ENCODE measurements around the gene ARHGAP42.

The ARHGAP42 gene

DNA sequence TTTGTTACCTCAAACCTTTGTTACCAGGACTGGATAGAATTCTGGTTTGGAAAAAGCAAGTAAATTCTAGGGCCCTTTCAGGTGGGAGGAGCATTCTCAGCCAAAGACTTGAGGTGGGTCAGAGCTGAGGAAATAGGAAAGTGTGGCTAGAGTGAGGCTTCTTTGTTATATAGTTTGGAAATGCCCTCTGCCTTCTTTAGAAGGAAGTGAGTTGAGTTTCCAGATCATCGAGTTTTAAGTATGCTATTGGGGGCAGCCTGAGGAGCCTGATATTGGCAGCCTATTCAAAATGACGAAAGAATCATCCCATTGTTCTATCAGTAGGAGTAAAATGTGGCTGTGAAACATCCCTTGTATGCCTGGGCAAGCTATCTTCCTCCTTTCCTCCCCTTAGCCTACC, 134.1 kb downstream of the ARHGAP42 start:
- no peak overlapping the region for H2AFZ ChIP-seq (ENCODE audit: low read depth, low read length, severe bottlenecking)
- H3K36me3 ChIP-seq (ENCODE audit: low read length) = no peaks in the 10 kb centered on the region
- no peaks in the 10 kb centered on the region for H3K79me2 ChIP-seq (ENCODE audit: insufficient read depth, low read length)
- H3K9me3 ChIP-seq (ENCODE audit: insufficient read depth, low read length) = no peaks in the 10 kb centered on the region
- no peaks in the 10 kb centered on the region for H3K27me3 ChIP-seq (ENCODE audit: low read length)
- no peaks in the 10 kb centered on the region for H4K20me1 ChIP-seq (ENCODE audit: low read depth, low read length)
- no peaks in the 10 kb centered on the region for H3K9me2 ChIP-seq (replicated peaks; ENCODE audit: insufficient read depth, low read length)
- H3K9ac ChIP-seq (ENCODE audit: low read length) = no peak overlapping the region
- TF ChIP-seq CTCF (IDR thresholded peaks at IDR 0.05; ENCODE audit: insufficient read depth, low read length, poor library complexity, severe bottlenecking) (no peak), EZH2phosphoT487 (conservative IDR thresholded peaks at IDR 0.05; ENCODE audit: low read length) (no peak)
- no peak overlapping the region for H3K4me2 ChIP-seq (ENCODE audit: low read depth, low read length, poor library complexity, severe bottlenecking)
- H3K4me3 ChIP-seq (ENCODE audit: insufficient read depth, low read length, poor library complexity, severe bottlenecking) = no peak overlapping the region
- no peaks in the 10 kb centered on the region for H3F3A ChIP-seq (ENCODE audit: insufficient read depth)
- H3K27ac ChIP-seq (ENCODE audit: low read depth, low read length) = no peak overlapping the region

- no peak overlapping the region for H3K4me2 ChIP-seq (ENCODE audit: low read depth, low read length, poor library complexity, severe bottlenecking)
- no peaks in the 10 kb centered on the region for H3K79me2 ChIP-seq (ENCODE audit: insufficient read depth, low read length)
- TF ChIP-seq EZH2phosphoT487 (conservative IDR thresholded peaks at IDR 0.05; ENCODE audit: low read length) = no peak
- TF ChIP-seq CTCF (IDR thresholded peaks at IDR 0.05; ENCODE audit: insufficient read depth, low read length, poor library complexity, severe bottlenecking) = no peak
- no peak overlapping the region for H3K27ac ChIP-seq (ENCODE audit: low read depth, low read length)
- H3K9me2 ChIP-seq (replicated peaks; ENCODE audit: insufficient read depth, low read length) = no peaks in the 10 kb centered on the region
- H3K27me3 ChIP-seq (ENCODE audit: low read length) = no peaks in the 10 kb centered on the region
- H2AFZ ChIP-seq (ENCODE audit: low read depth, low read length, severe bottlenecking) = no peak overlapping the region
- H3F3A ChIP-seq (ENCODE audit: insufficient read depth) = no peaks in the 10 kb centered on the region
- no peaks in the 10 kb centered on the region for H3K36me3 ChIP-seq (ENCODE audit: low read length)
- H3K9me3 ChIP-seq (ENCODE audit: insufficient read depth, low read length) = no peaks in the 10 kb centered on the region
- no peak overlapping the region for H3K9ac ChIP-seq (ENCODE audit: low read length)
- no peak overlapping the region for H3K4me3 ChIP-seq (ENCODE audit: insufficient read depth, low read length, poor library complexity, severe bottlenecking)
- H4K20me1 ChIP-seq (ENCODE audit: low read depth, low read length) = no peaks in the 10 kb centered on the region
Measured at GRCh38 chr11:100823360-100823759, 136.3 kb downstream of the ARHGAP42 start.

- no peak overlapping the region for H3K27ac ChIP-seq (ENCODE audit: low read depth, low read length)
- H3K4me2 ChIP-seq (ENCODE audit: low read depth, low read length, poor library complexity, severe bottlenecking) = no peak overlapping the region
- no peaks in the 10 kb centered on the region for H3K9me2 ChIP-seq (replicated peaks; ENCODE audit: insufficient read depth, low read length)
- H3K9ac ChIP-seq (ENCODE audit: low read length) = no peak overlapping the region
- no peaks in the 10 kb centered on the region for H4K20me1 ChIP-seq (ENCODE audit: low read depth, low read length)
- H3K79me2 ChIP-seq (ENCODE audit: insufficient read depth, low read length) = no peaks in the 10 kb centered on the region
- H3K36me3 ChIP-seq (ENCODE audit: low read length) = no peaks in the 10 kb centered on the region
- no peak overlapping the region for H3K4me3 ChIP-seq (ENCODE audit: insufficient read depth, low read length, poor library complexity, severe bottlenecking)
- H3K27me3 ChIP-seq (ENCODE audit: low read length) = no peaks in the 10 kb centered on the region
- no peak for TF ChIP-seq EZH2phosphoT487 (conservative IDR thresholded peaks at IDR 0.05; ENCODE audit: low read length)
- no peak for TF ChIP-seq CTCF (IDR thresholded peaks at IDR 0.05; ENCODE audit: insufficient read depth, low read length, poor library complexity, severe bottlenecking)
- H2AFZ ChIP-seq (ENCODE audit: low read depth, low read length, severe bottlenecking) = no peak overlapping the region
- no peaks in the 10 kb centered on the region for H3K9me3 ChIP-seq (ENCODE audit: insufficient read depth, low read length)
- no peaks in the 10 kb centered on the region for H3F3A ChIP-seq (ENCODE audit: insufficient read depth)
Measured at GRCh38 chr11:100824041-100824809, 137.1 kb downstream of the ARHGAP42 start.

All from SU-DHL-6 (cell line).